GM06990 (cell line): Measurements from ENCODE around the gene DGKD.

ENCODE experiments used
- DNase-seq: peaks from one replicate; pipeline ENCODE4 v3.0.0-alpha.2; 2011; ENCODE audit not compliant: insufficient read length; ENCODE audit errors: extremely low read depth
- H3K27me3 ChIP-seq: replicated peaks from 2 replicates; pipeline ENCODE4 v1.6.0; 2011; ENCODE audit warnings: low read length; ENCODE audit not compliant: control insufficient read depth, insufficient read depth
- H3K36me3 ChIP-seq: 2 replicates; pipeline ENCODE4 v1.5.1; 2011; ENCODE audit warnings: low read length; ENCODE audit not compliant: control insufficient read depth, insufficient read depth
- H3K4me3 ChIP-seq: replicated peaks from 2 replicates; pipeline ENCODE4 v1.5.1; 2011; ENCODE audit warnings: low read depth, mild to moderate bottlenecking, control low read depth, low read length
- TF ChIP-seq, protein P1 (sequence below): IDR thresholded peaks from 2 replicates; pipeline ENCODE4 v1.5.1; 2011; ENCODE audit warnings: low read length, control low read depth, mild to moderate bottlenecking, inconsistent platforms; ENCODE audit not compliant: insufficient read depth, poor library complexity, severe bottlenecking

Gene DGKD

GRCh38 chr2:233338812-233339368 lies 15.4 kb upstream of the DGKD start:
- no peak for DNase-seq
- TF ChIP-seq, protein P1, sequence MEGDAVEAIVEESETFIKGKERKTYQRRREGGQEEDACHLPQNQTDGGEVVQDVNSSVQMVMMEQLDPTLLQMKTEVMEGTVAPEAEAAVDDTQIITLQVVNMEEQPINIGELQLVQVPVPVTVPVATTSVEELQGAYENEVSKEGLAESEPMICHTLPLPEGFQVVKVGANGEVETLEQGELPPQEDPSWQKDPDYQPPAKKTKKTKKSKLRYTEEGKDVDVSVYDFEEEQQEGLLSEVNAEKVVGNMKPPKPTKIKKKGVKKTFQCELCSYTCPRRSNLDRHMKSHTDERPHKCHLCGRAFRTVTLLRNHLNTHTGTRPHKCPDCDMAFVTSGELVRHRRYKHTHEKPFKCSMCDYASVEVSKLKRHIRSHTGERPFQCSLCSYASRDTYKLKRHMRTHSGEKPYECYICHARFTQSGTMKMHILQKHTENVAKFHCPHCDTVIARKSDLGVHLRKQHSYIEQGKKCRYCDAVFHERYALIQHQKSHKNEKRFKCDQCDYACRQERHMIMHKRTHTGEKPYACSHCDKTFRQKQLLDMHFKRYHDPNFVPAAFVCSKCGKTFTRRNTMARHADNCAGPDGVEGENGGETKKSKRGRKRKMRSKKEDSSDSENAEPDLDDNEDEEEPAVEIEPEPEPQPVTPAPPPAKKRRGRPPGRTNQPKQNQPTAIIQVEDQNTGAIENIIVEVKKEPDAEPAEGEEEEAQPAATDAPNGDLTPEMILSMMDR: no peak
- no peaks in the 10 kb centered on the region; the same call in 1 of the 2 replicates for H3K36me3 ChIP-seq
- H3K27me3 ChIP-seq: no peaks in the 10 kb centered on the region
- H3K4me3 ChIP-seq: no peak overlapping the region

- Histone ChIP-seq H3K4me3 (no peak overlapping the region), H3K27me3 (no peaks in the 10 kb centered on the region), H3K36me3 (no peaks in the 10 kb centered on the region; the same call in 1 of the 2 replicates)
- no peak for DNase-seq
- TF ChIP-seq, protein P1: no peak
Observed at GRCh38 chr2:233339427-233339826, 14.9 kb upstream of the DGKD start.

DNA sequence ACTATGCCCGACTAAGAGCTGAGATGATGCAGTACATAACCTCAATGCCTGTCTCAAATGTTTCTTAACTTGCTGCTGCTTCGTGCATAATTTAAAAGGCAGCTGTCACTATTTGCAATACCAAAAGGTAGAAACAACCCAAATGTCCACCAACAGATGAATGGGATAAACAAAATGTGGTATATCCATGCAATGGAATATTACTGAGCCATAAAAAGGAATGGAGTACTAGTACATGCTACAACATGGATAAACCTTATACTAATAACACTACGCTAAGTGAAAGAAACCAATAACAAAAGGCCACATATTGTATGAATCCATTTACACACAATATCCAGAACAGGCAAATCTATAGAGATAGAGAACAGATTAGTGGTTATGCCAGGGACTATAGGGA lies 13.0 kb upstream of the DGKD start:
- Histone ChIP-seq H3K27me3 (no peaks in the 10 kb centered on the region), H3K4me3 (no peak overlapping the region), H3K36me3 (no peaks in the 10 kb centered on the region)
- TF ChIP-seq, protein P1: no peak
- DNase-seq: no peak

DNA sequence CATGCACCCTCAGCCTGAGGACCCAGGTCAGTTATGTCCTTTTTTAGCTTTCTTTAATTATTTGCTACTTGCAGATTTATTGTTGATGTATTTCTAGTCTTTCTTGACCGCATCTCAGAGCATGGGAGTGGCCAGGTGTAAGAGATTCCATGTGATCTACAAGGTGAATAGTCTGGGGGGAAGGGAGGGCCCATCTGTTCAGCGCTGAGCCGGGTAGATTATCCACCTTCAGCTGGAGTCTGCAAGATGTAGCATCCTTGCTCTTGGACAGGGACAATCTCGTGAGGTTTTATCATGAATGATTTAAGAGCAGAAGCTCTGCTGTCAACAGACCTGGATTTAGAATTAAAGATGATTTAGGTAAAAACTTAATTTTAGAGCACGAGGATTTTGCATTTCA lies 12.0 kb upstream of the DGKD start:
- DNase-seq: no peak
- TF ChIP-seq, protein P1: no peak
- H3K27me3 ChIP-seq: no peaks in the 10 kb centered on the region
- no peaks in the 10 kb centered on the region for H3K36me3 ChIP-seq
- H3K4me3 ChIP-seq: no peak overlapping the region

- no peak for DNase-seq
- no peaks in the 10 kb centered on the region for H3K27me3 ChIP-seq
- H3K4me3 ChIP-seq: no peak overlapping the region
- H3K36me3 ChIP-seq: no peaks in the 10 kb centered on the region
- TF ChIP-seq, protein P1: no peak
Observed at GRCh38 chr2:233343171-233343705, 11.1 kb upstream of the DGKD start.

DNA sequence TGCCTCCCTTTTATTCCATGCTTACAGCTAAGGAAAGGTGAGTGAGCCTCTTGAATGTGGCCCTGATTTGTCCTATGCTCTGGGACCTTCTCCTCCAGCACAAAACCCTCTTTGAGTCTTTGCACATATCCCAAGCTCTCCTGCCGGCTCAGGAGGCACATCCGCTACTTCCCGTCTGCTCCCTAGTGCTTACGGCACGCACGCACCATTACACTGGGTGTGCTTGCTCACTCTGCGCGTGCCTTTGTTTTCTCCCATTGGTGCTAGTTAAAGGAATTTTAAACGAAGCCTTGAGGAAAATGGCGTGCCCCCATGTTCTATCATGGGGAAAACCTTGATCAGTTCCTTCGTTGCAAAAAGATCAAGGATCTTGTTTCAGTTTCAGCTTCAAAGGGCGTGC lies 7.9 kb upstream of the DGKD start:
- TF ChIP-seq, protein P1: no peak
- Histone ChIP-seq H3K36me3 (no peaks in the 10 kb centered on the region), H3K4me3 (no peak overlapping the region), H3K27me3 (no peaks in the 10 kb centered on the region)
- DNase-seq: no peak
